SIG-M5 (cell line): ENCODE measurements around the gene IMMP1L.

Experiments
- DNase-seq: peaks from one replicate; lab custom pipeline; 2025; lab: John Stamatoyannopoulos, UW

Gene IMMP1L

GRCh38 chr11:31474083-31474482, 35.3 kb downstream of the IMMP1L start:
- DNase-seq, result no peak

- DNase-seq, result no peak
These were observed 45.0 kb downstream of the IMMP1L start for GRCh38 chr11:31464436-31464835.

GRCh38 chr11:31455177-31455576, 54.2 kb downstream of the IMMP1L start:
- no peak for DNase-seq

- no peak for DNase-seq
These were observed 58.6 kb downstream of the IMMP1L start for GRCh38 chr11:31450841-31451240.

GRCh38 chr11:31449040-31449439, 60.4 kb downstream of the IMMP1L start:
- DNase-seq, result no peak

- DNase-seq, result no peak
These were observed 63.8 kb downstream of the IMMP1L start for GRCh38 chr11:31445621-31446020.

GRCh38 chr11:31443802-31444201, 65.6 kb downstream of the IMMP1L start:
- DNase-seq, result no peak

- DNase-seq, result no peak
These were observed 67.3 kb downstream of the IMMP1L start for GRCh38 chr11:31442086-31442485.

GRCh38 chr11:31441296-31441695, 68.1 kb downstream of the IMMP1L start:
- DNase-seq, result no peak

- no peak for DNase-seq
These were observed 71.5 kb downstream of the IMMP1L start for GRCh38 chr11:31437742-31438435.

- no peak for DNase-seq
These were observed 75.6 kb downstream of the IMMP1L start for GRCh38 chr11:31433851-31434250.

- no peak for DNase-seq
These were observed 84.8 kb downstream of the IMMP1L start for GRCh38 chr11:31424652-31425051.

GRCh38 chr11:31422703-31423102, 86.7 kb downstream of the IMMP1L start:
- DNase-seq, result no peak

- no peak for DNase-seq
These were observed 87.6 kb downstream of the IMMP1L start for GRCh38 chr11:31421820-31422219.

GRCh38 chr11:31419669-31420068, 89.8 kb downstream of the IMMP1L start:
- DNase-seq, result no peak

- no peak for DNase-seq
These were observed 90.3 kb downstream of the IMMP1L start for GRCh38 chr11:31419138-31419537.

GRCh38 chr11:31417816-31418215, 91.6 kb downstream of the IMMP1L start:
- DNase-seq, result no peak

- DNase-seq, result no peak
These were observed 92.1 kb downstream of the IMMP1L start for GRCh38 chr11:31417357-31417756.

GRCh38 chr11:31415435-31415834, 94.0 kb downstream of the IMMP1L start:
- no peak for DNase-seq

GRCh38 chr11:31414338-31414737, 95.1 kb downstream of the IMMP1L start:
- DNase-seq, result no peak

GRCh38 chr11:31412946-31413345, 96.5 kb downstream of the IMMP1L start:
- DNase-seq, result no peak

- no peak for DNase-seq
These were observed 101.2 kb downstream of the IMMP1L start for GRCh38 chr11:31408201-31408600.

- no peak for DNase-seq
These were observed 104.8 kb downstream of the IMMP1L start for GRCh38 chr11:31404614-31405013.

- DNase-seq, result no peak
These were observed 112.1 kb downstream of the IMMP1L start for GRCh38 chr11:31397239-31397834.
